GM19397 (cell line): ENCODE measurements around the gene TMSB15B.
A peak's percentile ranks its signal among the peaks of the same experiment; 100 is the strongest.
"Not testable (repeated sequence)": the region's sequence is repeated elsewhere in the genome, so short reads cannot be mapped to it uniquely, and the experiment has no call there.

Source experiments
- ATAC-seq: cut with Tn5 transposase; IDR thresholded peaks from one replicate; pipeline ENCODE4 v1.9.1; 2021; ENCODE audit warnings: mild to moderate bottlenecking, moderate library complexity; ENCODE audit not compliant: unreplicated experiment

TMSB15B gene

DNA sequence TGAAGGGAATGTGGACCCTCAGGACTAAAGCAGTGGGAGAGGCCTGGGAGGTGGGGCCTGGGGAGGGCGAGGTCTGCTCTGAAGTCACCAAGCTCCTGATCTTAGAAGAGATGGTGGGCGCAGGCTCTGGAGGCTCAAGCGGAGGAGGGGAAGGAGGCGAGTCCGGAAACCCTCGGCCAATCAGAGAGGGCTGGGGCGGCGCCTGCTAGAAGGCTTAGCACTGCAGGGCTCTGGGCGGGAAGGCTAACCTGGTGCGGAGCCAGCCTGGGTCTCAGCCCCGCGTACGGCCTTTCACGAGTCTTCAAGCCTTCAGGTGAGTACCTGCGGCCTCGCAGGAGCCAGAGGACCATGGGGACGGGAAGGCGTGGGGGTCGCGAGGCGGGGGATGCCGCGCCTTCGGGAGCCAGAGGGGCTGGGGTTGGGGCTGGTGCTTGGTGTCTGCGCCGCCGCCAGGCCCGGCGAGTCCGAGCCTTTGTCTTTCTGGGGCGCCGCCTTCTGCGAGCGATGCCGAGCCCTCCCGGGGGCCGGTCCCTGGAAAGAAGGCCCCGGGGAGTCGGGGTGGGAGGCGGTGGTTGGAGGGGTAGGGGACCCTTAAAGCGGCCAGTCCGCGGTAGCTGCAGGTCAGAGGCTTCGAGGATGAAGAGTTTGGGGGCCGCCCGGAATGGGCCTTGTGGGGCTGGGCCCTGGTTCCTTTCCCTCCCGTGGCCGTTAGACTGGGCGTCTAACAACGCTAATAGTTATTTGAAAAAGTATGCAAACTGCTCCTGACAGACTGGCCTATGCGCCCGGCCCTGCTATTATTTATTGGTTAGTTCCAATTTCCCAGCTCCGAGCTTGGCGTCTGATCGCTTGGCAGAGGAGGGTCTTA, at the start of gene TMSB15B:
Gene TMSB15B (plus strand): TSS at position 217 of the 868 bp plus-strand sequence.
- ATAC-seq: peak; percentile 99

DNA sequence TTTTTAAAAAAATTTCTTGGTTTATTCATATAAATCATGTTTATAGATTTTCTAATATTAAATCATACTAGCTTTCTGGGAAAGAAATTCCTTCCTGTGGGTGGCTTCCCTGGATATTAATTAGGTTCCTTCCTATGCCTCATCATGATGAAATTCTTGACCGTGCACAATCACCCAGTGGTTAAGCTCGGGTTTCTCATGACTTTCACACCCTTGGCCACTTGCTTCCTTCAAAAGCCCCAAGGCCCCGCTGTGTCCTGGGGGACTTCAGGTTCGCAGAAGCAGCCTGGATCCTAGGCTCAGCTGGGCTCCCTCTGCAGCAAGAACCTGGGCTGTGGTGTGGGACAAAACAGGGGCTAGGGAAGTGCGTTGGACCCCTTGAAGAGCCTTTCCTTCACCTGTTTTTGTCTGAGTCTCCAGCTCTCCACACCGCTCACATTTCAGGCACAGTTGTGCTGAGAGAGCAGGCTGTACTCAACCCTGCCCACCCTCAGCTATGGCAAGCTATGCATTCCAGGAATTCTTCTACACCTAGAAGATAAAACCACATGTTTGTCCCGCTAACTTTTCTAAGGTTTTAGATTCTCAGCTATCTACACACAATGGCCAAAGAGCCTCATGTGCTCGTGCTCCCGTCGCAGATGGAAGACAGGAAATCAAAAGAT, 48.9 kb upstream of the TMSB15B start:
- no peak for ATAC-seq

DNA sequence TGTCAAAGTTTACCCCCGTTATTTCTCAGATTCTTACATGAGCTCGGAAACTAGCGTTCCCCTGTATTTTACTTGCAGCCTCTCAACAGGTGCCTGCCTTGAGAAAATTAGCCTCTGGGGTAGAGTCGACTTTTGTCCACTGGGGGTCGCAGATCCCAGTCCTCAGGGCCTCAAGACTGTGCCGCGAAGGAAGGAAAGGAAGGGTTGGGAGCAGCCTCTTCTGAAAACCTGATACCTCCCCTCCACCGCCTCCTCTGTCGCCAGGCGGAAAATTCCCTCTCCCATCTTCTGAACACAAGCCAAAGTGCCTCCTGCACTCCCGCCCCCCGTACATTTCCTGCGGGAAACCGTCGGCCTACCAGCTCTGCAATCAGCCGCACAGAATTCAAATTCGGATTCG, 44.4 kb upstream of the TMSB15B start:
- no peak for ATAC-seq

DNA sequence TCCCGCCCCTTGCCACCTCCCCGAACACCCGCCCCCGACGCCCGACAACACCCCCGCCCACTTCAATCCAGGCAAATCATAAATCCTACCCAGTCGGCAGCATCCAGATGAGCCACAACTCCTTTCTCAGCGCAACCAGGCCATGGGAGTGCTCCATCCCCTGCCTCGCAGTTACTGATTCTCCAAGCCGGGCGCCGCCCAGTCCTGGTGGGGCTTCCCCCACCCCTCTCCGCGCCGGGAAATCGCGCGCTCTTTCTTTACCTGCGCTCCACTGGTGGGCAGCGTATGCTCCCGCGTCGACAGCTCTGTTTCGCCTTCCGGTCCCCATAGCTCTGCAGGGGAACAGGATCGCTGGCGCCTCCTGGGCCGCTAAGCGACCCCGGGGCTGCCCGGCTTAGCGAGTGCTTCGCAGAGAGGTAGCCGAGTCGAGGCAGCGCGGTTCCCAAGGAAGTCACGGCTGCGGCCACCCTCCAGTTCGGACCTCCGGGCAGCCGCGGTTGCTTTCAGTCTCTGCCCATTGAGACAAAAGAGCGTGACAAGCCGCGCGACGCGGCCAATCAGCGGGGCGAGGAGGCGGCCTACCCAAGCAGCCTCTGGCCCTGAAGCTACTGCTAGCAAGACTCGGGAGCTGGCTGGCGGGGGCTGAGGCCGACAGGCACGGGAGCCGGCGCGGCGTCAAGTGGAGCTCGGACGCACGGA, 43.7 kb upstream of the TMSB15B start:
- ATAC-seq: peak; percentile 70

DNA sequence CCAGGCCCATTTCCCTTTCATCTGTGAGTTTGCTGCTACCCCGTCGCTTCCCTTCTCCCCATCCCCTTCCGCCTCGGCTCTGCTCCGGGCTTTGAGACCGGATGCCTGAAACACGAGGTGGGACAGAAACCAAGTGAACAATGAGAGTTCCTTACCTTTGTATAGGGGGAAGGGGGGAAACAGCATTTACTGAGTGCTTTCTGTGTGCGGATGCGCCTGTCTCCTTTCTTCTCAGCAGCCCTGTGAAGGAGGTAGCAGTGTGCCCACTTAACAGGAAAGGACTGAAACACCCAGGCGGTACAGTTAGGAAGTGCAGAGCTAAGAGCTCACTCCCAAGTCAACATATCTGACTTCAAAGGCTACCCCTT, 43.2 kb upstream of the TMSB15B start:
- peak; percentile 29 for ATAC-seq

DNA sequence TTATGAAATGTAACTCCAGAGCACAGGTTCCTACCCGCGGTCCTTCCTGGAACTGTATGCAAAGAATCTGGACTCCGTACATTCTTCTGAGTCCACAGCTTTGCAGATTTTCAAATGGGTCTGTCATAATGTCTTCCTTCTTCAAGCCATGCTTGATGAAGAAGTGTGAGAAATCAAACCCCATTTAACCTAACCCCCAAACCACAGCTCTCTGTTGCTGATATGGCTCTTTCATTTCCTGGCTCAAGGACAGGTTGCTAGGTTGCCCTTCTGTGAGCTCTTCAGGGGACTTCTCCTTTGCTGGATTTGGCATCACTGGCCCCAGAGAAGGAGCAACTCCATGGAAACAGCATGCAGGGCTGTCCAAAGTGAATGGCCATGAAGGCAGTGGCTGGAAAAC, 41.9 kb upstream of the TMSB15B start:
- peak; percentile 38 for ATAC-seq

DNA sequence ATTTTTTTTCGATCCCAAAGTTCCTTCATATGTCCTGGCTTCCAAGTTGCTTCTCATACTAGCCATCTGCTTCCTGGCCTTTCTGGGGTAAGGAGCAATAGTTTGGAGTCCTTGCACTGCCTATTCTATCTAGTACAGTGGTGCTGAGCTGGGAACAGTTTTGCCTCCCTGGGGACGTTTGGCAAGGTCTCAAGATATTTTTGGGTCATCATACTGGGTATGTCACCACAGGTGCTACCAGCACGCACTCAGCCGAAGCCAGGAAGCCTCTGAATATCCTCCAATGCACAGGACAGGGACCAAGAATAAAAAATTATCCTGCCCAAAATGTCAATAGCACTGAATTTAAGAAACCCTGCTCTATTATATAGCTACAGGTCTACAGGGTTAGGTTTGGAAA, 35.4 kb upstream of the TMSB15B start:
- no peak for ATAC-seq

DNA sequence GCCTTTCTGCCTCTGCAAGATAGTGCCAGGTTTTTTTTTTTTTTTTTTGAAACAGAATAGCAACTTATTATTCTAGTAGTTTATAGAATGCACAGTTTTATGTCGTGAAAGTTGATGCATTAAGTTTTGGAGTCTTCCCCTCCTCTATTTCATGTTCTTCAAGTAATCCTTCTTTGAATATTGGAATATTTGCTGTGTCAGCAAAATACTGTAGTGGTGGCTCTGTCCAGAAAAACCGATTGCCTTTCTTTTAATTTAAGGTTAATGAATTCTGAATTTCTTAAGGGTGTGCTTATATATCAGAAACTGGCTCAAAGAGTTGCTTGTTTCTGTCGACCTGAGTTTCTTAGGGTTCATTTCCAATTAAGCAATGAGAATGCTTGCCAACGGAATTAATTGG, 34.8 kb upstream of the TMSB15B start:
- ATAC-seq: no peak

DNA sequence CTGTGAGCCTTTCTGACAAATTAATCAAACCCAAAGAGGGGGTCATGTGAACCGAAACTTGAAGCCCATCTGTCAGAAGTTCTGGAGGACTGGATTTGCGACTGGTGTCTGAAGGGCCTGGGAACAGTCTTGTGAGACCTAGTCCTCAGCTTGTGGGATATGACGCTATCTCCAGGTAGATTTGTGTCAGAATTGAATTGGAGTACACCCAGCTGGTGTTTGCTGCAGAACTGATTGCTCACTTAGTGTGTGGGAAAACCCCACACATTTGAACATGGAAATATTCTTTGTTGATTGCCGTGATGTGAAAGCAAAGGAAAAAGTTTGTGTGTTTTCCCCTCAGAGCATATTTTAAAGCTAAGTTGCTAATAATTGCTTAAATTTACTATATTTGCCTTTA, 30.3 kb upstream of the TMSB15B start:
- peak; percentile 53 for ATAC-seq

DNA sequence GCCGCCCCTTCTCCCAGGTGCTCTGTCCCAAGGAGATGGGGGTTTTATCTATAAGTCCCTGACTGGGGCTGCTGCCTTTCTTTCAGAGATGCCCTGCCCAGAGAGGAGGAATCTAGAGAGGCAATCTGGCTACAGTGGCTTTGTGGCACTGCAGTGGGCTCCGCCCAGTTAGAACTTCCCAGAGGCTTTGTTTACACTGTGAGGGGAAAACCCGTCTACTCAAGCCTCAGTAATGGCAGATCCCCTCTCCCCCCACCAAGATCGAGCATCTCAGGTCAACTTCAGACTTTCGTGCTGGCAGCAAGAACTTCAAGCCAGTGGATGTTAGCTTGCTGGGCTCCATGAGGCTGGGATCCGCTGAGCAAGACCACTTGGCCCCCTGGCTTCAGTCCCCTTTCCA, 22.2 kb upstream of the TMSB15B start:
- not testable (repeated sequence) for ATAC-seq

DNA sequence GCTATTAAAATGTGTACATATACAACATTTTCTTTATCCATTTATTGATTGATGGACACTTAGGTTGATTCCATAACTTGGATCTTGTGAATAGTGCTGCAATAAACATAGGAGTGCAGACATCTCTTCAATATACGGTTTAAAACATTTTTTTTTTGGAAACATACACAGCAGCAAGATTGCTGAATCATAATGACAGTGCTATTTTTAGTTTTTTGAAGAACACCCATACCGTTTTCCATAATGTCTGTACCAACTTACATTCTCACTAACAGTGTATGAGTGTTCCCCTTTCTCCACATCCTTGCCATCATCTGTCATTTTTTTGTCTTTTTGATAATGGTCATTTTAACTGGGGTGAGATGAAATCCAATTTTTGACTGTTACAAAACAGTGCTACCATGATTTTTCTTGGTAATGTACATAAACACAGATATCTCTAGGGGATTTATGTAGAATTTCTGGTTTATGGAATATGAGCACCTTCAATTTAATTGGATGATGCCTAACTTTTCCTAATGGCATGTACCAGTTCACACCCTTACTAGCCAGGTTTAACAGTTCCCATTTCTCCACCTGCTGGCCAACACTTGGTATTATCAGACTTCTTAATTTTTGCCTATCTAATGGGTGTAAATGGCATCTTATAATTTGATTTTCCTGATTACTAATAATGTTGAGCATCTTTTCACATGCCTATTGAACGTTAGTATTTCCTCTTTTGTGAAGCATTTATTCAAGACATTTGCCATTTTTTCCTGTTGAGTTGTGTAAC, 21.0 kb upstream of the TMSB15B start:
- no peak for ATAC-seq

DNA sequence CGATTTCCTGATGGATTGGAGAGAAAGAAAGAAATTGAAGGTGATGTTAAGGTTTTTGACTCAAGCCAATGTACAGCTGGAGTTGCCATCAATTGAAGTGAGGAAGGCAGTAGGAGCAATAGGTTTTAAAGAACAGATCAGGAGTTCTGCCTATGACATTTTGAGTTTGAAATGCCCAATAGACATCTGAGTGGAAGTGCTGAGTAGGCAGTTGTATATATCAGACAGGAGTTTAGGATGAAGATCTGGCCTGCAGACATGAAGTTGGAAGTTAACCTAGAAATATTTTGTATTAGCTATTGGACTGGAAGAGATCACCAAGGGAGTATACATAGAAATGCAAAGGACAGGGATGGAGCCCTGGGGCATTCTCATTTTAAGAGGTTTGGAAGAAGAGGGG, 12.9 kb upstream of the TMSB15B start:
- ATAC-seq: no peak

DNA sequence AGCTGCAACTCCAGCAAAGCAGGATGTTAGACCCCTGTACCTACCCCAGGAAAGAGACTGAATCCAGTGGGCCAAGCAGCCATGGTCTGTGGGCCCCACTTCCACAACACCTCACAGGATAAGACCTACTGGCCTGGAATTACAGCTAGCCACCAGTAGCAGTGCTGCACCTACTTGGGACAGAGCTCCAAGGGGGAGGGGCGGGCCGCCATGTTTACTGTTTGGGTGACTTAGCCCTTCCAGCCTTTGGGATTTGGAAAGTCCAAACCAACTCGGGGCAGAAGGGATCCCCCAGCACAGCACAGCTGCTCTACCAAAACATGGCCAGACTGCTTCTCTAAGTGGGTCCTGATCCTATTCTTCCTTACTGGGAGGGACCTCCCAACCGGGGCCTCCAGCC, 9.1 kb upstream of the TMSB15B start:
- no peak for ATAC-seq

DNA sequence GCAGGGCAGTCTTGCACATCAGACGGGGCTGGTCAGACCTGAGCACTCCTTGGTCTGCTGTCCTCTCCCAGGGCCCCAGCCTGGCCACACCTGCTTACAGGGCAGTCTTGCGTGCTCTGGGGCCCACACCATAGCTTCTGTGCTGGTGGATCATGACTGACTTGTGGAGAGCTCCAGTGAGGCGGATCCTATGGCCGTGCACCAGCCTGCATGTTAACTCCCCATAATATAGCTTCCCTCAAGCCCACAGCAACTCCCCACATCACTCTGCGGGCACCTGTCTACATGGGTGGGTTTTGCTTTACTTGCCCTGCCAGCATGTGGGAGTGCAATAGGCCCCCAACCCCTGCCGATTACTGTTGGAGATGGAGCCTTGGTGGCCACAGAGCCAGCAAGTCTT, 8.2 kb upstream of the TMSB15B start:
- no peak for ATAC-seq

DNA sequence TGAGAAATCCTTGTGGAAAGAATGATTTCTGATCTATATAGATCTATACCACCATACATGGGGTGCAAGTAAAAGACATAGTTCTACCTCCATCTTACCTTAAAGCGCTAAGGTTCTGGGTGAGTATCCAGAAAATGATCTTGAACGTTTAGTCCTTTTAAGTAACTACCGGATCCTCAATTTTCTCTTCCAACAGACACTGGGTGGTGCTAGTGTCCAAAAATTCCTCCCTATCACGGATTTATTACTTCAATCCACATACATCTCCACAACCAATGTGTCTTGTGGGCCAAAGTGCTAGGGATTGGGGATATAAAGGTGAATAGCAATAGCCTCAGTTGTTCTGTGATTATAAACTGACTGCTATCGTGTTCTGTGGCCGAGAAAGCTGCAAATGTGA, 1.8 kb upstream of the TMSB15B start:
- not testable (repeated sequence) for ATAC-seq

DNA sequence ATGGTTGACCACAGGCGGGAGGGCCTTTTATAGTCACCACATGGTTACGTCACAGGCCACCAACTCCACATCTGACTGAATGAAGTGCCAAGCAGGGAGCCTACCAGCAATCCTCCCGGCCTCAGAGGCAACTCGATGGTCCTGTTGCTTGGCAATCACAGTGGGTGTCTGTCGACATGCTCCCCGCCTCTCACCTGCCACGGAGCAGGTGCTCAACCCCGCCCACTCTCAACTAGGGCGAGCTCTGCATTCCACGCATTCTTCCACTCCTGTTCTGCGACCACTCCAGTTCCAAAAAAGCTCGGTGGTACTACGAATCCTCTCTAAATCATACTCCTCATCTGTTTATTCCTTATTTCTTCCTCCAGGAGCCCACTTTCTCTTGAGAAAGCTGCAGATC, 21.1 kb downstream of the TMSB15B start:
- not testable (repeated sequence) for ATAC-seq

DNA sequence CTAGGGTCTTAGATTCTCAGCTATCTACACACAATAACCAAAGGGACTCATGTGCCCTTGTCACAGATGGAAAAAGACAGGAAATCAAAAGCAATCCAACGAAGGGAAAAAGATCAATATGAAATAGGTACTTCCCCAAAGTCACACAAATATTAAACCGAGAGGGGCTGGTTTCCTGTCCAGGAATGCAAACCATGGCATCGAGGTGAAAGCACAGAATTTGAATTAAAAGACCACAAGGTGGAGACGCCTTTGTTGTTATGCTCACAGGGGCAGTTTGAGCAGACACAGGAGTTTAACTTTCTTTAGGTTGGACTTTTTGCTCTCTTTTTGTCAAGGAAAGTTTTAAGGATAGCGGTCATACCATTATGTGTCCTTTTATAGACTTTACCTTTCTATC, 36.8 kb downstream of the TMSB15B start:
- peak; percentile 91 for ATAC-seq

DNA sequence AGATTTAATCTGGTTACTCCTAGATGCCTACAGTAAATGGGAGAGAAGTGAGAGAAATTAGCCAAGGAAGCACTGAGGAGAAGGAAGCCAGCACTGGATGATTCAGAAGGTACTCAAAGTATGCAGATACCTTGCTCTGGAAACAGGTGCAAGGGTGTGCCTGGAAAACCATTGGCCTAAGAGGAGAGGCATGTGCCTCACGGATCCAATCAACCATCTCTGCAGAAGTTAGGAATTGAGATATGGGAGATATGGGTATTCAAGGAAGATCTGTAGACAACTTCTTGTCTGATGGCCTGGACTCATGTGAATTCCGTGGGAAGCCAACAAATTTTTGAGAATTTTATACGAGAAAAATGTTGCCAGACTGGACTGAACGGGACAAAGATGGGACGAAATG, 46.4 kb downstream of the TMSB15B start:
- ATAC-seq: no peak

DNA sequence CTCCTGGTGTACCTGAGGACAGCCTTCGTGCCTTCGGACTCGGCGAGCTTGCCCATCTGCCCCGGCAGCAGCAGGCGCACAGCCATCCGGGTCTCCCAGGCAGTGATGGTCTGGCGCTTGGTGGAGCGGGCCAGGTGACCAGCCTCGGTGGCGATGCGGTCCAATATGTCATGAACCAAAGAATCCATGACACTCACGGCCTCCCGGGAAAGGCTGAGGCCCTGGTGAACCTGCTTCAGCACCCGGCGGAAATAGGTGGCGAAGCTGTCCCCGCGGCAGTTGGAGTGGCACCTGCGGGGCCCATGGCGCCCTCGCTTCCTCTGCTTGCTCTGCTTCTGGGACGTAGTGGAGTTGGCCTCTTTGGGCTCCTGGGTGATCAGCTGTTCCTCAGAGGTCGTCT, 50.7 kb downstream of the TMSB15B start:
- no peak for ATAC-seq

DNA sequence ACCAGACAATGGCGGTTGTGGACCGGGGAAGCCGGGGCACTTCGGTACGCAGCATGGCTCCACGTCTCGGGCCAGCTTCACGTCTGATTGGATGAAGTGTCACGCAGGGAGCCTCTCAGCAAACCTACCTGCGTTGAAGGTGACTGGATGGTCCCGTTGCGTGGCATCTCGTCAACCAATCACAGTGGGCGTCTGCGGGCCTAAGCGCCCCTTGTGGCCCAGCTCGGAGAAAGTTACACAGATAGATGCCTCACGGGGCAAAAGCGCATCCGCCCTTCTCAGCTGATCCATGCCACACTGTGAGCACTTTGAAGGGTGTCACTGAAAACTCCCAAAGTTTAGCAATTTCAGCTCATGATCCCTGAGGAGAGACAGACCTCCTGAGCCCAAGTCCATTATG, 51.2 kb downstream of the TMSB15B start, which contains the start of gene H2BW1:
Gene H2BW1 (minus strand): TSS at position 103 of the 400 bp plus-strand sequence. CDS start 132 bp downstream, outside the sequence.
- no peak for ATAC-seq

DNA sequence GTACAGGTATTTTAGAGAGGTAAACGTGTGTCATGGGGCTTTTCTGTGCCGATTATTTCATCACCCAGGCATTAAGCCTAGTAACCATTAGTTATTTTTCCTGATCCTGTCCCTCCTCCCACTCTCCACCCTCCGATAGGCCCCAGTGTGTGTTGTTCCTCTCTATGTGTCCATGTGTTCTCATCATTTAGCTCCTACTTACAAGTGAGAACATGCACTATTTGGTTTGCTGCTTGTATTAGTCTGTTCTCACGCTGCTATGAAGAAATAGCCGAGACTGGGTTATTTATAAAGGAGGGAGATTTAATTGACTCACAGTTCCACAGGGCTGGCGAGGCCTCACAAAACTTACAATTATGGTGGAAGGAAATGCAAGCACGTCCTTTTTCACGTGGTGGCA, 53.1 kb downstream of the TMSB15B start:
- ATAC-seq: not testable (repeated sequence)
